Stimulated activated CD8-positive, alpha-beta memory T cell treated with anti-CD3 and anti-CD28 coated beads, Interleukin-4, amount 100 ng/mL, for 48 hours (primary cell): ENCODE data around the gene GLIS1.

Experiments used
- DNase-seq: peaks from one replicate; pipeline ENCODE4 v3.0.0-alpha.2; 2020

GLIS1 gene

GRCh38 chr1:53606651-53607051 is 132.3 kb downstream of the GLIS1 start:
- DNase-seq = no peak

GRCh38 chr1:53606197-53606596 is 132.8 kb downstream of the GLIS1 start:
- no peak for DNase-seq

GRCh38 chr1:53605181-53605580 is 133.8 kb downstream of the GLIS1 start:
- no peak for DNase-seq

GRCh38 chr1:53604291-53604919 is 134.6 kb downstream of the GLIS1 start:
- no peak for DNase-seq

GRCh38 chr1:53603431-53603830 is 135.5 kb downstream of the GLIS1 start:
- DNase-seq = no peak

- no peak for DNase-seq
Measured at GRCh38 chr1:53601867-53602775, 136.8 kb downstream of the GLIS1 start.

- no peak for DNase-seq
Measured at GRCh38 chr1:53601031-53601745, 137.8 kb downstream of the GLIS1 start.

- no peak for DNase-seq
Measured at GRCh38 chr1:53600561-53600960, 138.4 kb downstream of the GLIS1 start.

- DNase-seq = no peak
Measured at GRCh38 chr1:53600001-53600400, 139.0 kb downstream of the GLIS1 start.

- no peak for DNase-seq
Measured at GRCh38 chr1:53599481-53599880, 139.5 kb downstream of the GLIS1 start.

- DNase-seq = no peak
Measured at GRCh38 chr1:53598966-53599365, 140.0 kb downstream of the GLIS1 start.

GRCh38 chr1:53595906-53596305 is 143.1 kb downstream of the GLIS1 start:
- DNase-seq = no peak

- DNase-seq = no peak
Measured at GRCh38 chr1:53594391-53595180, 144.4 kb downstream of the GLIS1 start.

- no peak for DNase-seq
Measured at GRCh38 chr1:53593758-53594380, 145.1 kb downstream of the GLIS1 start.

GRCh38 chr1:53592985-53593757 is 145.8 kb downstream of the GLIS1 start:
- no peak for DNase-seq

- no peak for DNase-seq
Measured at GRCh38 chr1:53592521-53592982, 146.4 kb downstream of the GLIS1 start.

GRCh38 chr1:53591924-53592323 is 147.0 kb downstream of the GLIS1 start:
- DNase-seq = no peak

GRCh38 chr1:53590531-53591515 is 148.1 kb downstream of the GLIS1 start:
- DNase-seq = no peak

- DNase-seq = no peak
Measured at GRCh38 chr1:53590104-53590503, 148.9 kb downstream of the GLIS1 start.
